Mucosa of gallbladder (tissue), 1 donor: ENCODE results near the gene SYT8. TPM values are rescaled to one million over a fixed set of nuclear protein-coding genes. Genes with fewer than 3 reads are reported as not detected.
"Not testable (repeated sequence)": the region's sequence is repeated elsewhere in the genome, so short reads cannot be mapped to it uniquely, and the experiment has no call there.

Experiments
- DNase-seq: peaks from one replicate; pipeline ENCODE4 v3.0.0-alpha.2; 2020; ENCODE audit warnings: low spot score
- total RNA-seq: library from RNA; stranded (reverse); gene quantifications from one replicate; pipeline ENCODE4 v1.2.1, GENCODE V29; 2021
- donor health status: DM: no; HTN: no; CAD: no.

Gene SYT8
- total RNA-seq, 1 donor from 2014 or later = 218 TPM

DNA sequence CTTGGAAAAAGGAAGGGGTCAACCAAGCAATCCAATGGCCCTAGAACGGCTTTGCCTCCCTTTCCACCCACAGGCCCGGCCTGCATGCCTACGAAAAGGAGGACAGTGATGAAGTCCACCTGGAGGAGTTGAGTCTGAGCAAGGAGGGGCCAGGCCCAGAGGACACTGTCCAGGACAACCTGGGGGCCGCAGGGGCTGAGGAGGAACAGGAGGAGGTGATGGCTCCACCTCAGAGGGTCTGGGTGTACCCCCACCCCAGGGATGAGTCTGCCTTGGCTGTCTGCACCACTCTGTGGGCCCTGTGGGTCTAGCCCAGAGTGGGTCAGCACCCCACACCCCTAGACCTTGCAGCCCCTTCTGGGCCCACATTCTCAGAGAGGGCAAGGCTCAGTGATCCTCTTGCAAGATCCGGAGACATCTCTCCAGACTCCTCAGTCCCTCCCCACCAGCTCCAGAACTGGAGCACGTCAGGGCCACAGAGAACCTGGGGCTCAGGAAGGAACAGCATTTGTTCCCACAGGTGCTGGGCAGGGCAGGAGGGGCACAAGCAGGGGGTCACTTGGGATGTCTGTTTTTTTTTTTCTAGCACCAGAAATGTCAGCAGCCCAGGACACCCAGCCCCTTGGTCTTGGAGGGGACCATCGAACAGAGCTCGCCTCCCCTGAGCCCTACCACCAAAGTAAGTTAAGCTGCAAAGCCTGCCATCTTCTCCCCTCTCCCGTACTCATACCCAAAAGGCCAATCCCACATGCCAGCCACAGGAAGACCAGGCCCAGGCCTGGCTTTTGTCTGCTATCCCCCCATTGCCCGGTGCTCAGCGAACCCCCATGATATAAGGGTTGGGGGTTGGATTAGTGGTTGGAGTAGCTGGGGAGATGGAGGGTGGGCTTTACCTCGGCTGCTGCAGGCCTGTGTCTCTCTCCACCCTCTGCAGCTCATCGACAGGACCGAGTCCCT, 48.8 kb downstream of the SYT8 start:
- no peak for DNase-seq

DNA sequence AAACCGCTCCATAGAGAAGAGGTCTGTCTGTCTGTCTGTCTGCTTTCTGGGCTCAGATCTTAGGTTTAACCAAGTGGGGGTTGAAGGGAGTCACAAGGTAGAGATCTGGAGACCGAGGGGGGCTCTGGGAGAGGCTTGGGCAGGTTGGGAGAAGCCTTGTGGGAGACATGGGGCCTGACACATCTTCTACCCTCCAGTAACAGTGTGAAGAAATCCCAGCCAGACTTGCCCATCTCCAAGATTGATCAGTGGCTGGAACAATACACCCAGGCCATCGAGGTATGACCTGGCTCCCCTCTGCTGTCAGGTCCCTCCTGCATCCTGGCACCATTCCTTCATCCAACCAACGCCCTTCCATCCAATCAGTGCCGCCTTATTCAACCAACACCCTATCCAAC, 49.5 kb downstream of the SYT8 start:
- no peak for DNase-seq

DNA sequence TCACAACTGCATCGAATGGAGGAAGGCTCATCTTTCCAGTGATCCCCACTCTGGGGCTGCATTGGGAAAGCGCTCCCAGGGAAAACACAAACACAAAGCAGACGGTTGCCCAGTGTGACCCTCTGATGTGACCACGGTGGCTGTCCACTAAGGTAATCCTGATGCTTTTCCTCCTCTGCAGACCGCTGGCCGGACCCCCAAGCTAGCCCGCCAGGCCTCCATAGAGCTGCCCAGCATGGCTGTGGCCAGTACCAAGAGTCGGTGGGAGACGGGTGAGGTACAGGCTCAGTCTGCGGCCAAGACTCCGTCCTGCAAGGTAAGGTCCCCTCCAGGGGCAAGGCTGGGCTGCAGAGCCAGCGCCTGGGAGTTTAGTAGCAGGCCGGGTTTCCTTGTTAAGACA, 51.8 kb downstream of the SYT8 start:
- not testable (repeated sequence) for DNase-seq

Other genes starting within 250 kb of the SYT8 start
- gene KRTAP5-1, start 249.7 kb upstream of the SYT8 start, total RNA-seq = not detected
- 0.26 TPM for gene KRTAP5-2, start 236.7 kb upstream of the SYT8 start, total RNA-seq
- gene KRTAP5-3, start 226.5 kb upstream of the SYT8 start, total RNA-seq = not detected
- gene KRTAP5-4, start 212.9 kb upstream of the SYT8 start, total RNA-seq = not detected
- 1.6 TPM for gene KRTAP5-5, start 205.2 kb upstream of the SYT8 start, total RNA-seq
- not detected for gene KRTAP5-6, start 137.8 kb upstream of the SYT8 start, total RNA-seq
- gene IFITM10, start 84.4 kb upstream of the SYT8 start, total RNA-seq = 13.9 TPM
- gene CTSD, start 71.1 kb upstream of the SYT8 start, total RNA-seq = 2,163 TPM
- 73.7 TPM for gene TNNI2, start 4.0 kb downstream of the SYT8 start, total RNA-seq
- 43.1 TPM for gene LSP1, start 18.1 kb downstream of the SYT8 start, total RNA-seq
- gene PRR33, start 56.9 kb downstream of the SYT8 start, total RNA-seq = not detected
- gene TNNT3, start 84.7 kb downstream of the SYT8 start, total RNA-seq = 1.5 TPM
- gene MRPL23, start 112.3 kb downstream of the SYT8 start, total RNA-seq = 54.8 TPM
- gene H19, start 162.9 kb downstream of the SYT8 start, total RNA-seq = 67.3 TPM